GM12801 (cell line): ENCODE results near the gene ARPC2.

Experiments used
- TF ChIP-seq, protein P1 (sequence below): IDR thresholded peaks from one replicate; pipeline ENCODE4 v1.5.1; 2011; ENCODE audit warnings: control low read depth; ENCODE audit not compliant: insufficient read length; ENCODE audit errors: extremely low read depth

ARPC2 gene

DNA sequence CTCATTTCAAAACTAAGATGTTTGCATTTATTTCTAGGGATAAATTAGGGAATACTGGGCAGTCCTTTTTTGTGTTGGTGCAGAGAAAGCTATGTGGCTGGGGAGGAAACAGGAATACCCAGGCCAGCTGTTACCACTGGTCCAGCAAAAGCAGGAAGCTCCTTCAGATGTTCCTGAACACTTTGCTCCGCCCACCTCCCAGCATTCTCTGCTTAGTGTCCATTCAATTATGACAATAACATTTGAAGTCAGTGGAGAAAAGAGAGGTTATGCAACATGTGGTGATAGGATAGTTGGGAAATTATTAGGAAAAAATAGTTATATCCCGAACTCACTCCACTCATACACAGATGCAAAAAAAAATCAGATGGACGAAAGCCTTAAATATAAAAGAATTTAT lies 22.1 kb upstream of the ARPC2 start:
- TF ChIP-seq, protein P1, sequence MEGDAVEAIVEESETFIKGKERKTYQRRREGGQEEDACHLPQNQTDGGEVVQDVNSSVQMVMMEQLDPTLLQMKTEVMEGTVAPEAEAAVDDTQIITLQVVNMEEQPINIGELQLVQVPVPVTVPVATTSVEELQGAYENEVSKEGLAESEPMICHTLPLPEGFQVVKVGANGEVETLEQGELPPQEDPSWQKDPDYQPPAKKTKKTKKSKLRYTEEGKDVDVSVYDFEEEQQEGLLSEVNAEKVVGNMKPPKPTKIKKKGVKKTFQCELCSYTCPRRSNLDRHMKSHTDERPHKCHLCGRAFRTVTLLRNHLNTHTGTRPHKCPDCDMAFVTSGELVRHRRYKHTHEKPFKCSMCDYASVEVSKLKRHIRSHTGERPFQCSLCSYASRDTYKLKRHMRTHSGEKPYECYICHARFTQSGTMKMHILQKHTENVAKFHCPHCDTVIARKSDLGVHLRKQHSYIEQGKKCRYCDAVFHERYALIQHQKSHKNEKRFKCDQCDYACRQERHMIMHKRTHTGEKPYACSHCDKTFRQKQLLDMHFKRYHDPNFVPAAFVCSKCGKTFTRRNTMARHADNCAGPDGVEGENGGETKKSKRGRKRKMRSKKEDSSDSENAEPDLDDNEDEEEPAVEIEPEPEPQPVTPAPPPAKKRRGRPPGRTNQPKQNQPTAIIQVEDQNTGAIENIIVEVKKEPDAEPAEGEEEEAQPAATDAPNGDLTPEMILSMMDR: no peak

DNA sequence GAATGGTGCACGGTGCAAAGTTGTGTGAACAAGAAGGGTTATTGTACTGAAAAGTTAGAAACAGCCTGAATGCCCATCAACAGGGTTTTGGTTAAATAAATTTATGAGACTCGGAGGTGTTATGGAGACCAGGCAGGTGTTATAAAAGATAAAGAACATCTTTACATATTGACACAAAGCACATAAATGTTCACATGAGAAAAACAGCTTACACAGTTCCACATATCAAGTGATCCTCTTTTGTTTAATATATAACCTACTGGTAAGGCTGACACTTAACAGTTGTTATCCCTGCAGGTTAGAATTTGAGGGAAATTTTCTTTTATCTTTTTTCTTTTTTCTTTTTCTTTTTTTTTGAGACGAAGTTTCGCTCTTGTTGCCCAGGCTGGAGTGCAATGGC lies 20.0 kb upstream of the ARPC2 start:
- TF ChIP-seq, protein P1: no peak

DNA sequence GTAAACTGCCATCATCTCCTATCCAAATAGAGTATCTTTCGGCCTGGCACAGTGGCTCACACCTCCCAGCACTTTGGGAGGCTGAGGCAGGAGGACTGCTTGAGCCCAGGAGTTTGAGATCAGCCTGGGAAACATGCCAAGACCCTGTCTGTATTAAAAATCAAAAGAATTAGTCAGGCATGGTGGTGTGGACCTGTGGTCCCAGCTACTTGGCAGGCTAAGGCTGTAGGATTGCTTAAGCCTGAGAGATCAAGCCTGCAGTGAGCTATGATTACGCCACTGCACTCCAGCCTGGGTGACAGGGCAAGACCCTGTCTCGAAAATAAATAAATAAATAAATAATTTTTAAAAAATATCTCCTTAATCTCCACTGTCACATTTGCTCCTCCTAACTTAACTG lies 14.7 kb upstream of the ARPC2 start:
- TF ChIP-seq, protein P1: no peak

DNA sequence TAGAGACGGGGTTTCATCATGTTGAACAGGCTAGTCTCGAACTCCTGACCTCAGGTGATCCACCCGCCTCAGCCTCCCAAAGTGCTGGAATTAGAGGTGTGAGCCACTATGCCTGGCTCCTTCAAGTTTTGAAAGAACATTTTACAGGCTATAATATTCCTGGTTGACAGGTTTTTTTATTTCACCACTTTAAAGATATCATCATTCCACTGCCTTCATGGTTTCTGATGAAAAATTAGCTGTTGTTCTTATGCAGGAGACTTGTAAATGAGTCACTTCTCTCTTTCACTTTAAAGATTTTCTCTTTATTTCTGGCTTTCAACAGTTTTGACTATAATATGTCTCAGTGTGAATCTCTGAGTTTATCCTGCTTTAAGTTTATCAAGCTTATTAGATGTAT lies 7.9 kb upstream of the ARPC2 start:
- TF ChIP-seq, protein P1: no peak

DNA sequence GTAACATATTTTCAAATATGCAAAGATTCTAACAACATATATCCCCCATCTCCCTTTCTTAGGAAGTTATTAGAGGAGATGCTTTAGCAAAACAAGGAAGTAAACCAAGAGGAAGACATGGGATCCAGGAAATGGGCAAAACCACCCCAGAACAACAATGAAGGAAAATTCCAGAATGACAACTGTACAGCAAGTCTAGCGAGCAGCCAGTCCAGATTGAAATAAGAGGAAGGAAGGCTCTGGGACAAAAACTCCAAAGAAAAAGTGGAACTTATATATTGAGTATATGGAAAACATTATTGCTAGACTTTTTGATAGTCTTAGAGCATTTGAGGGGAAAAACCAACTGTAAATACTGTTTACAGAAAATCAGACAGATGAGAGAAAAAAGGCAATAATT lies 2.9 kb upstream of the ARPC2 start:
- TF ChIP-seq, protein P1: no peak

DNA sequence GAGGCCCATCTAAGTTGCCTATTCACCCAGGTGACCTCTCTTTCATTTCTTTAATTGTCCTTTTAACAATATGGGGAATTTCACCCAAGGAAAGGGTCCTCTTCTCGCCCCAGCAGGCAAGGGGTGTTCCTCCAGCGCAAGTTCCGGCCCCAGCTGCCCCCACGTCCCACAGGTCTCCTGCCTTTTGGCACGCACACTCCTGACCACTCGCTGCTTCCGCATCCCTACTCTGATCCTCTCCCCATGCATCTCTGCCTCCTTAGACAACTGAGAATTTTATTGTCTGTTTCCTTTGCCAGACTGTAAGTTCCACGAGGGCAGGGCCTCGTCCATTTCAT lies 684 bp upstream of the ARPC2 start:
- TF ChIP-seq, protein P1: no peak

DNA sequence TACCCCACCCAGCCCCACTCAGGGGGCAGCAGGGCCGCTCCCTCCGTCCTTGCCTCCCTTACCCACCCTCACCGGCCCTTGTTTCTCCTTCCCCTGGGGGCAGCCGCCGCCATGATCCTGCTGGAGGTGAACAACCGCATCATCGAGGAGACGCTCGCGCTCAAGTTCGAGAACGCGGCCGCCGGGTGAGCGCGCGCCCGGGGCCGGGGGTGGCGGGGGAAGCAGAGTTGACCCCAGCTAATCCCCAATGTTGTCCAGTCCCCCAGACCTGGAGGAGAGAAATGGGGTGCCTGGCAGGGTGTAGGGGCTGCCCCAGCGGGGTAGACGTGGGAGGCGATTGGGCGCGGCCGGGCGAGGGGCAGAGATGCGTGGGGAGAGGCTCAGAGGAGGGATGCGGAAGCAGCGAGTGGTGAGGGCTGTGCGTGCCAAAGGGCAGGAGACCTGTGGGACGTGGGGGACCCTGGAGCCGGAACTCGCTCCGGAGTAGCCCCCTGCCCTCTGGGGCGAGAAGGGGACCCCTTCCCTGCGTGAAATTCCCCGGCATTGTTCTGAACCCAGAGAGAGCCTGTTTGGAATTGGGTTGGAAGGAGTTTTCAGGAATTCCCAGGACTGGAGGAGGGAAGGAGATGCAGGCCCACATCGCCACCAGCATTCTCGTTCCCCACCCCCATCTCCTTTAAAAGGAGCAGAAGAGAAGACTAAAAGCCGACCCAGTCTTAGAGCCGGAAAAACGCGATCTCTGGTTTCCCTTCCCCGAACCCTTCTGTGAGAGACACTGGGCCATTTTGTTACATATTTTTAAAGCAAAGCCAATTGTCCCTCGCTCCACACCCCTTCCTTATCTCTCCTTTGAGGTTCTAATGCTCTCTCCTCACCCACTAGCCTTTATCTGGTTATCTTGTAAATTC lies 625 bp downstream of the ARPC2 start:
- TF ChIP-seq, protein P1: no peak
